ENCODE results near the gene MICA. TPM values are rescaled to one million over a fixed set of nuclear protein-coding genes. Genes with fewer than 3 reads are reported as not detected.
"Not testable (repeated sequence)": the region's sequence is repeated elsewhere in the genome, so short reads cannot be mapped to it uniquely, and the experiment has no call there.

The MICA gene
- total RNA-seq, result 33.0 and 55.6 TPM in 2 replicates

- DNase-seq (ENCODE audit: low read depth), result peak; percentile 64
Measured at GRCh38 chr6:31403283-31404060, at the start of gene MICA. MICA (plus strand) TSS chr6:31403595; CDS start chr6:31403633, 38 bp downstream.

GRCh38 chr6:31354158-31354863 lies 49.1 kb upstream of the MICA start:
- DNase-seq (ENCODE audit: low read depth), result no peak

- no peak for DNase-seq (ENCODE audit: low read depth)
Measured at GRCh38 chr6:31354864-31355582, 48.4 kb upstream of the MICA start.

- no peak for DNase-seq (ENCODE audit: low read depth)
Measured at GRCh38 chr6:31355583-31355948, 47.8 kb upstream of the MICA start.

GRCh38 chr6:31356216-31356945 lies 47.0 kb upstream of the MICA start:
- DNase-seq (ENCODE audit: low read depth), result no peak

- peak; percentile 85 for DNase-seq (ENCODE audit: low read depth)
Measured at GRCh38 chr6:31356946-31357466, 46.4 kb upstream of the MICA start, which contains the start of gene HLA-B. HLA-B (minus strand) TSS chr6:31357179; CDS start chr6:31357158, 21 bp downstream.

- no peak for DNase-seq (ENCODE audit: low read depth)
Measured at GRCh38 chr6:31357886-31358285, 45.5 kb upstream of the MICA start.

- DNase-seq (ENCODE audit: low read depth), result no peak
Measured at GRCh38 chr6:31358302-31358701, 45.1 kb upstream of the MICA start.

- no peak for DNase-seq (ENCODE audit: low read depth)
Measured at GRCh38 chr6:31359581-31359980, 43.8 kb upstream of the MICA start.

GRCh38 chr6:31362751-31363150 lies 40.6 kb upstream of the MICA start:
- no peak for DNase-seq (ENCODE audit: low read depth)

- peak; percentile 24 for DNase-seq (ENCODE audit: low read depth)
Measured at GRCh38 chr6:31363811-31364210, 39.6 kb upstream of the MICA start.

- no peak for DNase-seq (ENCODE audit: low read depth)
Measured at GRCh38 chr6:31365864-31366263, 37.5 kb upstream of the MICA start.

- peak; percentile 81 for DNase-seq (ENCODE audit: low read depth)
Measured at GRCh38 chr6:31366693-31367470, 36.5 kb upstream of the MICA start.

- peak; percentile 35 for DNase-seq (ENCODE audit: low read depth)
Measured at GRCh38 chr6:31368461-31368860, 34.9 kb upstream of the MICA start.

GRCh38 chr6:31374118-31374517 lies 29.3 kb upstream of the MICA start:
- not testable (repeated sequence) for DNase-seq (ENCODE audit: low read depth)

- DNase-seq (ENCODE audit: low read depth), result no peak
Measured at GRCh38 chr6:31375699-31376098, 27.7 kb upstream of the MICA start.

GRCh38 chr6:31377029-31377428 lies 26.4 kb upstream of the MICA start:
- DNase-seq (ENCODE audit: low read depth), result no peak

GRCh38 chr6:31378062-31378720 lies 25.2 kb upstream of the MICA start:
- no peak for DNase-seq (ENCODE audit: low read depth)

GRCh38 chr6:31378721-31379103 lies 24.7 kb upstream of the MICA start:
- no peak for DNase-seq (ENCODE audit: low read depth)

- DNase-seq (ENCODE audit: low read depth), result no peak
Measured at GRCh38 chr6:31379850-31380249, 23.5 kb upstream of the MICA start.
